HEK293 (cell line): Measurements from ENCODE around the gene PMVK.

Source experiments
- BCL11B ChIP-seq: fragments of 450-650 bp; formaldehyde crosslinking; IDR thresholded peaks from 2 replicates; pipeline ENCODE4 v1.5.1; 2016; ENCODE audit warnings: low read depth, missing biosample characterization, missing genetic modification characterization
- GLIS2 ChIP-seq: fragments of 450-650 bp; formaldehyde crosslinking; IDR thresholded peaks from 2 replicates; pipeline ENCODE4 v1.5.1; 2016; ENCODE audit warnings: missing biosample characterization, missing genetic modification characterization
- YY1 ChIP-seq: fragments of 450-650 bp; formaldehyde crosslinking; IDR thresholded peaks from 2 replicates; pipeline ENCODE4 v1.5.1; 2018; ENCODE audit warnings: missing biosample characterization, missing genetic modification characterization
- ZNF747 ChIP-seq: fragments of 450-650 bp; formaldehyde crosslinking; IDR thresholded peaks from 2 replicates; pipeline ENCODE4 v1.5.1; 2016; ENCODE audit warnings: missing biosample characterization, missing genetic modification characterization
- ZNF776 ChIP-seq: fragments of 450-650 bp; formaldehyde crosslinking; IDR thresholded peaks from 2 replicates; pipeline ENCODE4 v1.5.0; 2017; ENCODE audit warnings: missing biosample characterization, missing genetic modification characterization, borderline replicate concordance
- ZNF792 ChIP-seq: fragments of 450-650 bp; formaldehyde crosslinking; IDR thresholded peaks from 2 replicates; pipeline ENCODE4 v1.5.1; 2016; ENCODE audit warnings: missing biosample characterization, missing genetic modification characterization
- TF ChIP-seq, protein P1 (sequence below): fragments of 450-650 bp; formaldehyde crosslinking; IDR thresholded peaks from 2 replicates; pipeline ENCODE4 v1.5.1; 2016; ENCODE audit warnings: missing biosample characterization, missing genetic modification characterization
- TF ChIP-seq, protein P2 (sequence below): fragments of 450-650 bp; formaldehyde crosslinking; IDR thresholded peaks from 2 replicates; pipeline ENCODE4 v1.5.1; 2016; ENCODE audit warnings: missing biosample characterization, missing genetic modification characterization, low read depth
- TF ChIP-seq, protein P3 (sequence below): fragments of 450-650 bp; formaldehyde crosslinking; IDR thresholded peaks from 2 replicates; pipeline ENCODE4 v1.5.1; 2016; ENCODE audit warnings: missing biosample characterization, missing genetic modification characterization

DNA sequence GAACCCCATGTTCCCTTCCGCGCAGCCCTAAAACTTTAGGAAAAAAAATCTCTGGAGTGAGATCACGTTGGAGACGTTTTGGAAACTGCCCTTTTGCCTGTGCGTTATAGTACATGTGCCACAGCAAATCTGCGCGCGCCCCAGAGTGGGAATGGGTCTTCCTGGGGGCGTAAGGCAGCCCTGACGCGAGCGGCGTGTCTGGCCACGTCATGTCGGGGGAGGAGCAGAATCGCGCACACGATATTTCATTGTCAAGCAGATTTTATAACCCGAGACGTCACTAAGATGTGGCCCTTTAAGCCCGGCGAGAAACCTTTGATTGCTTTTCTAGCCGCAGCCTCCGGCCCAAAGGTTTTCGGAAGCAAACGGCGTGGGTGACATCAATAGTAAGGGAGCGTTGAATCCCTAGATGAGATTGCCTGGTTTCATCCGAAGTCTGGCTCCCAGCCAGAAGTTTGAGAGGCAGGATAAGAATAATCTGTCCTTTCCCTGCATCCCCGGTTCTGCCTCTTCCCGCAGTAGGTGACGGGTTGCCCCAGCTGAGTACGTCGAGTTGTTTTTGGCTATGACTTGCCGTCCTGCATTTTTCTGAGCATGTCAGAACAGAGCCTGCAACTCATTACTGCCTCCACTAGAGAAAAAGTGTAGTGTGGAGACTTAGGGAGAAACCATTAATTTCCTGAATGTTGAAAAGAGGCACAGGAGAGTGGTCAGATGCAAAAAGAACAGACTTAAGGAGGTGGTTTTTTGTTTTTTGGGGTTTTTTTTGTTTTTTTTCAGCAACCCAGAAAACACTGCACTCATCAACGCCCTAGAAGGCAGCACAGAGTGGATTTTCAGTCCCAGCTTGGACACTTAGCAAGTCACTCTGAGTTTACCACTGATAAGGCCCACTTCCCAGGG, 817 bp upstream of the PMVK start:
- TF ChIP-seq, protein P1, sequence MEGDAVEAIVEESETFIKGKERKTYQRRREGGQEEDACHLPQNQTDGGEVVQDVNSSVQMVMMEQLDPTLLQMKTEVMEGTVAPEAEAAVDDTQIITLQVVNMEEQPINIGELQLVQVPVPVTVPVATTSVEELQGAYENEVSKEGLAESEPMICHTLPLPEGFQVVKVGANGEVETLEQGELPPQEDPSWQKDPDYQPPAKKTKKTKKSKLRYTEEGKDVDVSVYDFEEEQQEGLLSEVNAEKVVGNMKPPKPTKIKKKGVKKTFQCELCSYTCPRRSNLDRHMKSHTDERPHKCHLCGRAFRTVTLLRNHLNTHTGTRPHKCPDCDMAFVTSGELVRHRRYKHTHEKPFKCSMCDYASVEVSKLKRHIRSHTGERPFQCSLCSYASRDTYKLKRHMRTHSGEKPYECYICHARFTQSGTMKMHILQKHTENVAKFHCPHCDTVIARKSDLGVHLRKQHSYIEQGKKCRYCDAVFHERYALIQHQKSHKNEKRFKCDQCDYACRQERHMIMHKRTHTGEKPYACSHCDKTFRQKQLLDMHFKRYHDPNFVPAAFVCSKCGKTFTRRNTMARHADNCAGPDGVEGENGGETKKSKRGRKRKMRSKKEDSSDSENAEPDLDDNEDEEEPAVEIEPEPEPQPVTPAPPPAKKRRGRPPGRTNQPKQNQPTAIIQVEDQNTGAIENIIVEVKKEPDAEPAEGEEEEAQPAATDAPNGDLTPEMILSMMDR (tag by site-specific recombination) = peak; percentile 38; the same call in 1 of the 2 replicates
- no peak for TF ChIP-seq YY1 (tag by site-specific recombination)
- TF ChIP-seq BCL11B (tag by site-specific recombination) = no peak
- no peak for TF ChIP-seq ZNF792
- TF ChIP-seq, protein P2, sequence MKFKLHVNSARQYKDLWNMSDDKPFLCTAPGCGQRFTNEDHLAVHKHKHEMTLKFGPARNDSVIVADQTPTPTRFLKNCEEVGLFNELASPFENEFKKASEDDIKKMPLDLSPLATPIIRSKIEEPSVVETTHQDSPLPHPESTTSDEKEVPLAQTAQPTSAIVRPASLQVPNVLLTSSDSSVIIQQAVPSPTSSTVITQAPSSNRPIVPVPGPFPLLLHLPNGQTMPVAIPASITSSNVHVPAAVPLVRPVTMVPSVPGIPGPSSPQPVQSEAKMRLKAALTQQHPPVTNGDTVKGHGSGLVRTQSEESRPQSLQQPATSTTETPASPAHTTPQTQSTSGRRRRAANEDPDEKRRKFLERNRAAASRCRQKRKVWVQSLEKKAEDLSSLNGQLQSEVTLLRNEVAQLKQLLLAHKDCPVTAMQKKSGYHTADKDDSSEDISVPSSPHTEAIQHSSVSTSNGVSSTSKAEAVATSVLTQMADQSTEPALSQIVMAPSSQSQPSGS = peak; percentile 86
- TF ChIP-seq GLIS2 (tag by site-specific recombination) = no peak
- TF ChIP-seq ZNF747 (tag by site-specific recombination) = no peak
- TF ChIP-seq ZNF776 (tag by site-specific recombination) = no peak
- TF ChIP-seq, protein P3, sequence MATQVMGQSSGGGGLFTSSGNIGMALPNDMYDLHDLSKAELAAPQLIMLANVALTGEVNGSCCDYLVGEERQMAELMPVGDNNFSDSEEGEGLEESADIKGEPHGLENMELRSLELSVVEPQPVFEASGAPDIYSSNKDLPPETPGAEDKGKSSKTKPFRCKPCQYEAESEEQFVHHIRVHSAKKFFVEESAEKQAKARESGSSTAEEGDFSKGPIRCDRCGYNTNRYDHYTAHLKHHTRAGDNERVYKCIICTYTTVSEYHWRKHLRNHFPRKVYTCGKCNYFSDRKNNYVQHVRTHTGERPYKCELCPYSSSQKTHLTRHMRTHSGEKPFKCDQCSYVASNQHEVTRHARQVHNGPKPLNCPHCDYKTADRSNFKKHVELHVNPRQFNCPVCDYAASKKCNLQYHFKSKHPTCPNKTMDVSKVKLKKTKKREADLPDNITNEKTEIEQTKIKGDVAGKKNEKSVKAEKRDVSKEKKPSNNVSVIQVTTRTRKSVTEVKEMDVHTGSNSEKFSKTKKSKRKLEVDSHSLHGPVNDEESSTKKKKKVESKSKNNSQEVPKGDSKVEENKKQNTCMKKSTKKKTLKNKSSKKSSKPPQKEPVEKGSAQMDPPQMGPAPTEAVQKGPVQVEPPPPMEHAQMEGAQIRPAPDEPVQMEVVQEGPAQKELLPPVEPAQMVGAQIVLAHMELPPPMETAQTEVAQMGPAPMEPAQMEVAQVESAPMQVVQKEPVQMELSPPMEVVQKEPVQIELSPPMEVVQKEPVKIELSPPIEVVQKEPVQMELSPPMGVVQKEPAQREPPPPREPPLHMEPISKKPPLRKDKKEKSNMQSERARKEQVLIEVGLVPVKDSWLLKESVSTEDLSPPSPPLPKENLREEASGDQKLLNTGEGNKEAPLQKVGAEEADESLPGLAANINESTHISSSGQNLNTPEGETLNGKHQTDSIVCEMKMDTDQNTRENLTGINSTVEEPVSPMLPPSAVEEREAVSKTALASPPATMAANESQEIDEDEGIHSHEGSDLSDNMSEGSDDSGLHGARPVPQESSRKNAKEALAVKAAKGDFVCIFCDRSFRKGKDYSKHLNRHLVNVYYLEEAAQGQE (tag by site-specific recombination) = no peak
